NB4 (cell line): ENCODE measurements around the gene USP50.

ENCODE experiments used
- DNase-seq: peaks from one replicate; pipeline ENCODE4 v3.0.0; 2010; ENCODE audit warnings: low read depth
- H3K4me3 ChIP-seq: one replicate; pipeline ENCODE4 v1.5.1; 2011; ENCODE audit warnings: mild to moderate bottlenecking, low read depth, low read length, moderate library complexity
- CTCF ChIP-seq: IDR thresholded peaks from one replicate; pipeline ENCODE4 v1.5.1; 2012; ENCODE audit warnings: low read depth, low read length
- MAX ChIP-seq: IDR thresholded peaks from 2 replicates; pipeline ENCODE4 v1.6.1; 2011; ENCODE audit warnings: low read depth, low read length
- MYC ChIP-seq: IDR thresholded peaks from 2 replicates; pipeline ENCODE4 v1.6.1; 2011; ENCODE audit warnings: low read depth, low read length
- POLR2A ChIP-seq: IDR thresholded peaks from 2 replicates; pipeline ENCODE4 v1.6.1; 2011; ENCODE audit warnings: mild to moderate bottlenecking; ENCODE audit not compliant: insufficient read length; ENCODE audit errors: extremely low read depth

USP50 gene

GRCh38 chr15:50463423-50464358 lies 82.8 kb downstream of the USP50 start:
- no peak overlapping the region for H3K4me3 ChIP-seq
- TF ChIP-seq POLR2A = no peak
- no peak for TF ChIP-seq CTCF
- TF ChIP-seq MAX = no peak
- no peak for TF ChIP-seq MYC
- no peak for DNase-seq

- DNase-seq = no peak
- no peak overlapping the region for H3K4me3 ChIP-seq
- TF ChIP-seq MYC = no peak
- TF ChIP-seq POLR2A = no peak
- TF ChIP-seq CTCF = no peak
- TF ChIP-seq MAX = no peak
Observed at GRCh38 chr15:50458348-50459112, 87.9 kb downstream of the USP50 start.

GRCh38 chr15:50452927-50453326 lies 93.5 kb downstream of the USP50 start:
- no peak overlapping the region for H3K4me3 ChIP-seq
- TF ChIP-seq MYC = no peak
- TF ChIP-seq POLR2A = no peak
- TF ChIP-seq CTCF = no peak
- no peak for TF ChIP-seq MAX
- DNase-seq = peak; percentile 7
